ENCODE data around the gene SPRTN.

SPRTN gene

DNA sequence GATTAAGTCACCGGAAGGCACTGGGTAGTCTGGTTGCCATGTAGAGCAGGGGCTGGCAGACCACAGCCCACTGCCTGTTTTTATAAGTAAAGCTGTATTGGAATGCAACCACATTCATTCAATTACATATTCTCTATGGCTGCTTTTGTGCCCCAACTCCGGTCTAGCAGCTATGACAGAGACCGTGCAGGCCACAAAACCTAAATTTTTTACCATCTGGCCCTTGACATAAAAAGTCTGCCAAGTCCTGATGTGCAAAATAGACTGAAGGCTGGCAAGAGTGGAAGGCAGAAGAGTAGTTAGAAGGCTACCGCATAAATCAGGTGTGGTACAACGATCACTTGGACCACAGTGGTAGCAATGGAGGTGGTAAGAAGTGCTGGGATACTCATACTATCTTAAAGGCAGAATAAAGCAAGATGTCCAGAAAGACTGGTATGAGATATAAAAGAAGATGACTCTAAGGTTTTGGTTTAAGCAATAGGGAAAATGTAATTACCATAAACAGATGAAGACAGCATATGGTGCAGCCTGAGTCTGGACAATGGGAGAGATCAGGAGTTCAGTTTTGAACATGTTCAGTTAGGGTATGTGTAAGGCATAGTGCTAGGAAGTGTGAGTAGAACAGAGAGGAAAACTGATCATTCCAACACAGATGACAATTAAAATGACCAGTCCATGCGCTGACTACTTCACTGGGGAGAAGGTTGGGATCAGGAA lies 46.8 kb downstream of the SPRTN start:
- CTCF ChIA-PET, result no interaction called here
- WGBS (ENCODE audit: insufficient coverage), result 100% methylated on average over 4 of the region's 6 CpGs
- Histone ChIP-seq H3K27ac (ENCODE audit: insufficient read depth in 1 of 2, low read depth in 1 of 2, low read length in 2 of 2, poor library complexity in 1 of 2, severe bottlenecking in 2 of 2) (no peak overlapping the region), H3K4me1 (ENCODE audit: control extremely low read depth in 1 of 4, control insufficient read depth in 4 of 4, insufficient read depth in 4 of 4, low read length in 3 of 4) (peaks cover 3 to 5% (median 4%) of the 10 kb centered on the region in 4 experiments), H3K4me3 (ENCODE audit: control insufficient read depth in 1 of 7, extremely low read depth in 1 of 7, insufficient read depth in 4 of 7, low read depth in 2 of 7, low read length in 6 of 7) (no peak overlapping the region), H3K9me3 (ENCODE audit: control extremely low read depth in 1 of 5, control insufficient read depth in 4 of 5, insufficient read depth in 2 of 5, low read depth in 1 of 5, low read length in 4 of 5) (no peaks in the 10 kb centered on the region), H3K27me3 (replicated peaks in 2 of 5; ENCODE audit: control insufficient read depth in 4 of 5, insufficient read depth in 5 of 5, low read length in 4 of 5) (no peaks in the 10 kb centered on the region), H3K36me3 (ENCODE audit: control insufficient read depth in 4 of 4, insufficient read depth in 4 of 4, low read length in 3 of 4) (peaks cover 0 to 5% (median 0%) of the 10 kb centered on the region in 4 experiments)
- POLR2A ChIA-PET, result no interaction called here
- DNase-seq, result no peak

DNA sequence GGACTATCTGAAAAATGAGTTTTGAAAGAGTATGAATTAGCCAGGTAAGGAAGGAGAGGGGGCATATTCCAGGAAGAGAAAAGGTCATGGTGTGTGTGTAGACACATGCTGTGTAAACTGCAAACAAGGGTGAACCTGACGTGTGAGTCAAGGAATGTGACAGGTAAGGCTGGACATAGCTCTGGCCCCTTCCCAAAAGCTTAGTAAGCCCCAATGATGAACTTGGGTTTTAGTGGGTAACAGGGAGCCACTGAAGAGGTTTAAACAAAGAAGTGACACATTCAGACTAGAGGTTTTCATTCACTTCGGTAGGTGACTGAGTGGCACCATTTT lies 47.3 kb downstream of the SPRTN start:
- H3K36me3 ChIP-seq (ENCODE audit: control insufficient read depth in 4 of 4, insufficient read depth in 4 of 4, low read length in 3 of 4), result peaks cover 0 to 5% (median 0%) of the 10 kb centered on the region in 4 experiments
- DNase-seq, result no peak
- ChIA-PET POLR2A (no interaction called here), CTCF (interaction anchor here (0.9 to 1.1 kb wide), 2 partner anchors 24 to 210 kb away, joined by 4 read pairs; no protein-coding TSS in a partner anchor)
- H3K4me1 ChIP-seq (ENCODE audit: control extremely low read depth in 1 of 4, control insufficient read depth in 4 of 4, insufficient read depth in 4 of 4, low read length in 3 of 4), result peaks cover 3 to 8% (median 6%) of the 10 kb centered on the region in 4 experiments
- H3K4me3 ChIP-seq (ENCODE audit: control insufficient read depth in 1 of 7, extremely low read depth in 1 of 7, insufficient read depth in 4 of 7, low read depth in 2 of 7, low read length in 6 of 7), result no peak overlapping the region
- 100% methylated on average over 2 of the region's 2 CpGs for WGBS (ENCODE audit: insufficient coverage)
- H3K27ac ChIP-seq (ENCODE audit: insufficient read depth in 1 of 2, low read depth in 1 of 2, low read length in 2 of 2, poor library complexity in 1 of 2, severe bottlenecking in 2 of 2), result no peak overlapping the region
- H3K9me3 ChIP-seq (ENCODE audit: control extremely low read depth in 1 of 5, control insufficient read depth in 4 of 5, insufficient read depth in 2 of 5, low read depth in 1 of 5, low read length in 4 of 5), result no peaks in the 10 kb centered on the region
- H3K27me3 ChIP-seq (replicated peaks in 2 of 5; ENCODE audit: control insufficient read depth in 4 of 5, insufficient read depth in 5 of 5, low read length in 4 of 5), result no peaks in the 10 kb centered on the region

DNA sequence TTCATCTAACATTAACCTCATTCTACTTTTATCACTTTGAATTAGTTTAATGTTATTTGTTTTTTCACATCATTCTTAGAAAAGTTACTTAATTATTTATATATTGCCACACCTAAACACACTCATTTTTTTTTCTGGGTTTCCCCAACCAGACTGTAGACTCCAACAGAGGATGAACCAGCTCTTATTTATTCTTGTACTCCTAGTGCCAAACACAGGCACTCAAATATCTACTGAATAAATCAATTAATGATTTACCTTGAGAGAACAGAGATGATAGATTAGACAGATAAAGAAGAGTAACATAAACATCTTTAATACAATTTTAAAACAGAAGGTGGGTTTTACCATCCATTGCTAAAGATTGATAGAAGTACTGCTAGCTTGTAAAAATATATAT lies 48.4 kb downstream of the SPRTN start:
- Histone ChIP-seq H3K27me3 (replicated peaks in 2 of 5; ENCODE audit: control insufficient read depth in 4 of 5, insufficient read depth in 5 of 5, low read length in 4 of 5) (no peaks in the 10 kb centered on the region), H3K36me3 (ENCODE audit: control insufficient read depth in 4 of 4, insufficient read depth in 4 of 4, low read length in 3 of 4) (peaks cover 0 to 5% (median 0%) of the 10 kb centered on the region in 4 experiments), H3K4me3 (ENCODE audit: control insufficient read depth in 1 of 7, extremely low read depth in 1 of 7, insufficient read depth in 4 of 7, low read depth in 2 of 7, low read length in 6 of 7) (no peak overlapping the region), H3K9me3 (ENCODE audit: control extremely low read depth in 1 of 5, control insufficient read depth in 4 of 5, insufficient read depth in 2 of 5, low read depth in 1 of 5, low read length in 4 of 5) (no peaks in the 10 kb centered on the region), H3K4me1 (ENCODE audit: control extremely low read depth in 1 of 4, control insufficient read depth in 4 of 4, insufficient read depth in 4 of 4, low read length in 3 of 4) (peaks cover 3 to 13% (median 6%) of the 10 kb centered on the region in 4 experiments), H3K27ac (ENCODE audit: insufficient read depth in 1 of 2, low read depth in 1 of 2, low read length in 2 of 2, poor library complexity in 1 of 2, severe bottlenecking in 2 of 2) (no peak overlapping the region)
- CTCF ChIA-PET, result interaction anchor here (1.1 kb wide), 1 partner anchor 209 kb away, joined by 4 read pairs; no protein-coding TSS in a partner anchor
- no peak for DNase-seq
- POLR2A ChIA-PET, result no interaction called here

DNA sequence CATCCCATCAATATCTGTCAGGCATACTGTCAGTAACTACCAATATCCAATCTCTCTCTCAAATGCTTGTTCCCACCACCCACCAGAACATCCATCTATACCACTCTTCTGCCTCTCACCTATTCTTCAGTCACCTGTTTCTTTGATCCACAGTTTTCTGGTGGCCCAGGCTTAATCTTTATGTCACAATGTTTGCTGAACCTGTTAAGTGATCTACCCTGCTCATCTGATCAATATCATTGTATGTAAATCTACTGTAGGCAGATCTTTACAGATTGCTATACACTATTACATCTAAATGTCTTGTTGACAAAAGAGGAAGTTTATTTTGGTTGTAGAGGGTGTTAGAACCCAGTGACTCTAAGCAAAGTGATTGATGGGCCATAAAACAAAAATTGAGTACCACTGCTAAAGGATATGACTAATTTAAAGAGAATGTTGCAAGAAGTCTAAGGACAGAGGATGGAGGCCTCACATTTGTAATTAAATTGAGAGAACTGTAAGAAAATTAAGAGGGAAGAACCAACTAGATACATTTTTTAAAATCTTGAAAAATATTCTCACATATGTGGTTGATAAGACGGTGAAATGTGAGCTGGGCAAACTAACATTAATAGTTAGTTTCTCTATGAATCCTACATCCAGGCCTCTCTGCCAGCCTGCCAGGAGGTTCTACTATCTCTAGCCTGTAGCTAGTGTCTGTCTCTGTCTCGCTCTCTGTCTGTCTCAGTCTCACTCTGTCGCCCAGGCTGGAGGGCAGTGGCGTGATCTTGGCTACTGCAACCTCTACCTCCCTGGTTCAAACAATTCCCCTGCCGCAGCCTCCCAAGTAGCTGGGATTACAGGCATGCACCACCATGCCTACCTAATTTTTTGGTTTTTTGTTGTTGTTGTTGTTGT lies 49.9 kb downstream of the SPRTN start:
- ChIA-PET CTCF (no interaction called here), POLR2A (no interaction called here)
- H3K9me3 ChIP-seq (ENCODE audit: control extremely low read depth in 1 of 5, control insufficient read depth in 4 of 5, insufficient read depth in 2 of 5, low read depth in 1 of 5, low read length in 4 of 5), result no peaks in the 10 kb centered on the region
- H3K27ac ChIP-seq (ENCODE audit: insufficient read depth in 1 of 2, low read depth in 1 of 2, low read length in 2 of 2, poor library complexity in 1 of 2, severe bottlenecking in 2 of 2), result no peak overlapping the region
- 96% methylated on average over 3 of the region's 5 CpGs for WGBS (ENCODE audit: insufficient coverage)
- DNase-seq, result peak in 2 of 3 donors; percentile 61 to 78
- H3K36me3 ChIP-seq (ENCODE audit: control insufficient read depth in 4 of 4, insufficient read depth in 4 of 4, low read length in 3 of 4), result peaks cover 0 to 8% (median 0%) of the 10 kb centered on the region in 4 experiments
- H3K4me1 ChIP-seq (ENCODE audit: control extremely low read depth in 1 of 4, control insufficient read depth in 4 of 4, insufficient read depth in 4 of 4, low read length in 3 of 4), result peaks cover 3 to 13% (median 6%) of the 10 kb centered on the region in 4 experiments
- H3K27me3 ChIP-seq (replicated peaks in 2 of 5; ENCODE audit: control insufficient read depth in 4 of 5, insufficient read depth in 5 of 5, low read length in 4 of 5), result no peaks in the 10 kb centered on the region
- no peak overlapping the region for H3K4me3 ChIP-seq (ENCODE audit: control insufficient read depth in 1 of 7, extremely low read depth in 1 of 7, insufficient read depth in 4 of 7, low read depth in 2 of 7, low read length in 6 of 7)

DNA sequence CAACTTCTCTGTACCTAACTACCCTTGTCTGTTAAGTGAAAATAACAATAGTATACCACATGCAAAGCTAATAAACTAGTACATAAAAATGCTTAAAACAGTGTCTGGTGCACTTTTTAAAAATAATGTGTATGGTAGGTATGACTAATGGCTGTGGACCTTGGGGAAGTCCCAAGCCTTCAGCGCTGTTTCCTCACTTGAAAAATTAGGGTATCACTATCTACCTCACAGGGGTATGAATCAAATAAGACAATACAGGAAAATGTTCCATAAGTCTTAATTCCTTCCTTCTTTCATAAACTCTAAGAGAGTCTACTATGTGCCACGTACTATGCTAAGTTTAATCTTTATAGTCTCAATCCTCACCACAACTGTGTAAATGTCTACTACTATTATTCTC lies 52.0 kb downstream of the SPRTN start:
- Histone ChIP-seq H3K9me3 (ENCODE audit: control extremely low read depth in 1 of 5, control insufficient read depth in 4 of 5, insufficient read depth in 2 of 5, low read depth in 1 of 5, low read length in 4 of 5) (no peaks in the 10 kb centered on the region), H3K36me3 (ENCODE audit: control insufficient read depth in 4 of 4, insufficient read depth in 4 of 4, low read length in 3 of 4) (peaks cover 0 to 4% (median 0%) of the 10 kb centered on the region in 4 experiments), H3K4me1 (ENCODE audit: control extremely low read depth in 1 of 4, control insufficient read depth in 4 of 4, insufficient read depth in 4 of 4, low read length in 3 of 4) (peaks cover 0 to 16% (median 7%) of the 10 kb centered on the region in 4 experiments), H3K27me3 (replicated peaks in 2 of 5; ENCODE audit: control insufficient read depth in 4 of 5, insufficient read depth in 5 of 5, low read length in 4 of 5) (no peaks in the 10 kb centered on the region), H3K27ac (ENCODE audit: insufficient read depth in 1 of 2, low read depth in 1 of 2, low read length in 2 of 2, poor library complexity in 1 of 2, severe bottlenecking in 2 of 2) (no peak overlapping the region), H3K4me3 (ENCODE audit: control insufficient read depth in 1 of 7, extremely low read depth in 1 of 7, insufficient read depth in 4 of 7, low read depth in 2 of 7, low read length in 6 of 7) (no peak overlapping the region)
- no CpG with 5 or more reads among the region's 2 CpGs for WGBS (ENCODE audit: insufficient coverage)
- peak in 2 of 3 donors; percentile 40 to 47 for DNase-seq
- CTCF ChIA-PET, result interaction anchor here (0.6 kb wide), 1 partner anchor 63 kb away, joined by 3 read pairs; no protein-coding TSS in a partner anchor
- POLR2A ChIA-PET, result no interaction called here

DNA sequence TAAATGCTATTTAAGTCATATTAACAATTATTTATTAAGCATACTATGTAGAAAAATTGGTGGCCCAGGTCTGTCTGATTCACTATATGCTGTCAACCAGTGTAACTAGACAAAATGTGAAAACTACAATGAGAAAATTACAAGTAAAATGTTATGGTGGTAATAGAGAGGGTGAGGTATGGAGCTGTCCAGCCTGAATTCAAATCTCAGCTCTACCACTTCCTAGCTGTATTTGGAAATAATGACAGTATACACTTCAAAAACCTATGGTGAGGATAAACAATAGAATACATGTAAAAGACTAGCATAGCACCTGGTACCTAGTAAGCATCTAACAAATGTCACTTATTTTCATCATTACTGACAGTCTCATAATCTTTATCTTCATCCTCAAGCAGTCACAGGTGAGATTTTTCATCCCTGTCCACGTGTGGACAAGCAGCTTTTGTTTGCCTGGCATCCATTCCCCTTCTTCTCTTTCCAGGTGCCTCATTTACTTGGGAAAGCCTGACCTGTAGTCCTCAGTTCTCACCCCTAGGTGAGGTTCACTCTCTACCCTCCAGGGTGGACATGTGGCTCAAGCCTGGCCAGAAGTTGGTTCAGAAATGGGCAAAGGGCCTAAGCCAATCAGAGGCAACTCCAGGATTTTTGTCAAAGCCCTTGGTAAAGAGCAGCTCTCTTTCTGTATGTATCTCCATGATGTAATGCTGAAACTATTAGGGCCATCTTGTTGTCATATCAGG lies 54.5 kb downstream of the SPRTN start:
- Histone ChIP-seq H3K4me3 (ENCODE audit: control insufficient read depth in 1 of 7, extremely low read depth in 1 of 7, insufficient read depth in 4 of 7, low read depth in 2 of 7, low read length in 6 of 7) (no peak overlapping the region), H3K4me1 (ENCODE audit: control extremely low read depth in 1 of 4, control insufficient read depth in 4 of 4, insufficient read depth in 4 of 4, low read length in 3 of 4) (peaks cover 3 to 23% (median 11%) of the 10 kb centered on the region in 4 experiments), H3K9me3 (ENCODE audit: control extremely low read depth in 1 of 5, control insufficient read depth in 4 of 5, insufficient read depth in 2 of 5, low read depth in 1 of 5, low read length in 4 of 5) (no peaks in the 10 kb centered on the region), H3K27me3 (replicated peaks in 2 of 5; ENCODE audit: control insufficient read depth in 4 of 5, insufficient read depth in 5 of 5, low read length in 4 of 5) (no peaks in the 10 kb centered on the region), H3K36me3 (ENCODE audit: control insufficient read depth in 4 of 4, insufficient read depth in 4 of 4, low read length in 3 of 4) (peaks cover 0 to 3% (median 1%) of the 10 kb centered on the region in 4 experiments), H3K27ac (ENCODE audit: insufficient read depth in 1 of 2, low read depth in 1 of 2, low read length in 2 of 2, poor library complexity in 1 of 2, severe bottlenecking in 2 of 2) (no peak overlapping the region)
- 92% methylated on average over 1 of the region's 1 CpG for WGBS (ENCODE audit: insufficient coverage)
- ChIA-PET POLR2A (no interaction called here), CTCF (interaction anchor here (0.7 to 1.3 kb wide), 4 partner anchors 11 to 143 kb away, joined by 3 to 4 read pairs (median 3); no protein-coding TSS in a partner anchor)
- no peak for DNase-seq

Measured in common myeloid progenitor, CD34-positive (primary cell).